Measurements from ENCODE around the gene RASGRP3.

Gene RASGRP3

GRCh38 chr2:33492399-33493134 lies 16.1 kb downstream of the RASGRP3 start:
- no peak for DNase-seq

DNA sequence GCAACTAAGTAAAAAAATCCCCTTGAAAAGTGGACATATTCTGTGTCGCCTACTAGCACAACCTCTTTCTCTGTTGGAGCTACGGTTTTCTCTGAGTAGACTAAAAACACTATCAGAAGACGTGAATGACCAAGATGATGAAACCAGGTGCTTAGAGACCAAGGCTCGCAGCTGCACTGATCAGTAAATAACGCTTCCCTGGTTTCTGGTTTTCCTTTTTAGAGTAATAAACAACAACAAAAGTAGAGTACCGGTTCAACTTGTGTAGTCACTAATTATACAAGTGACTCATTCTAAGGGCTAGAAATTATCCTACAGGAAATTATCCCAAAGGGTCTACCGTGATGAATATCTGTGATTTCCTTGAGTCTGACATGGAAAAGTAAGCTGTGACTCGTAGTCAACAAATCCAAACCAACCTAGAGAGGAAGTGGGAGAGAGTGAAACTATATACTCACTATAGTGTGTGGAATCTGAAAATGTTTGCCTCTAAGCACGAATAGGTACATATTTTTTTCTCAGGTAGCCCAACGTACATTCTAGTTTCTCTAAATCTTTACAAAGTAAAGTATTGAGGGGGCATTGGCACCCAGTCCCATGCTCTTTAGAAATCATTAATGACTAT lies 17.8 kb downstream of the RASGRP3 start:
- no peak for DNase-seq

GRCh38 chr2:33494877-33495641 lies 18.6 kb downstream of the RASGRP3 start:
- no peak for DNase-seq

DNA sequence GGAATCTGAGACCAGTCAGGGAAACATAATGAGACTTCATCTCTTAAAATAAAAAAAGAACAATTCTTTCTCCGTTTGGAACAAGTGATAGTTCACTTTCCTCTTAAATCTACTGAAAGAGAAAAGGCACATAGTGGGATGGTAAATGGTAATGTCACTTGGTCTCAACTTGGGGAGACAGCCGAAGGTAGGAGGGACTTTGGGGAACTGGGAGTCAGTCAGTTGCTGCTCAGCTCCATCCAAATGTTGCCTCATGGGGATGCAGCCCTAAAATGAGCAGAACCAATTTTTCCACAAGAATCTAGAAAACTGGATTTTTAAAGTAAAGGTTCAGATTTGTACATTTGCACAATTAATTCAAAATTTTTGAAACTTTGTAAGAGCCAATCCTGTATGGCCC lies 19.2 kb downstream of the RASGRP3 start:
- DNase-seq = no peak

- no peak for DNase-seq
Measured at GRCh38 chr2:33496150-33496549, 19.7 kb downstream of the RASGRP3 start.

DNA sequence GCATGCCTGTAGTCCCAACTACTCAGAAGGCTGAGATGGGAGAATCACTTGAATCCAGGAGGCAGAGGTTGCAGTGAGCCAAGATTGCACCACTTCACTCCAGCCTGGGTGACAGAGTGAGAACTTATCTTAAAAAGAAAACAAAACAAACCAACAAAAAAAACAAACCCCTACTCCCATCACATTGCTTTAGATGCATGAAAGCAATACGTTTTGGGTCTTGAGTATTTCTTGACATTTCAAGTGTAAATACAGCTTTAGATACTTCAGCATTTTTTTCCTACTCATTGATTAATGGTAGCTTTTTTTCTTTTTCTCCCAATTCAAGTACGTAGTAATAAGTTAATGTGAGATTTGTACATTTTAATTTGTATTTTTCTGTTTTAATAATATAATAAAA lies 20.3 kb downstream of the RASGRP3 start:
- no peak for DNase-seq

DNA sequence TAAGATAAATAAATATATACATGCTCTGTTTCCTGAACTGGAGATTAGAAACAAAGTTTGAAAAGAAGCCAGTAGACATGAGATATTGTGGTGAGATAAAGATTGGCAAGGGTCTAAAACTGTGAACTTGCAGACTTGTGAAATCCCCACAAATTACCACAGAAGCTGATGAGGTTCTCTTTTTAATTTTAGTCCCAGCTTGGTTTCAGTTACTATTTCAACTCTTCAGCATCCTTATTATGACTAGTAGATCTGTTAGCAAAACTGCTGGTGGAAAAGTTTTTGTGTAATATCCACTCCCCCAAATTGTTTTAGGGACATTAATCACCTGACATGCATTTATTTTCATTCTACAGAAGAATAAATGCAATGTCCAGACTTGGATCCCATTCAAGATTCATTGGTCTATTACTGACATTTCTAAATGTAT lies 20.8 kb downstream of the RASGRP3 start:
- DNase-seq = no peak

GRCh38 chr2:33498291-33498956 lies 22.0 kb downstream of the RASGRP3 start:
- no peak for DNase-seq

DNA sequence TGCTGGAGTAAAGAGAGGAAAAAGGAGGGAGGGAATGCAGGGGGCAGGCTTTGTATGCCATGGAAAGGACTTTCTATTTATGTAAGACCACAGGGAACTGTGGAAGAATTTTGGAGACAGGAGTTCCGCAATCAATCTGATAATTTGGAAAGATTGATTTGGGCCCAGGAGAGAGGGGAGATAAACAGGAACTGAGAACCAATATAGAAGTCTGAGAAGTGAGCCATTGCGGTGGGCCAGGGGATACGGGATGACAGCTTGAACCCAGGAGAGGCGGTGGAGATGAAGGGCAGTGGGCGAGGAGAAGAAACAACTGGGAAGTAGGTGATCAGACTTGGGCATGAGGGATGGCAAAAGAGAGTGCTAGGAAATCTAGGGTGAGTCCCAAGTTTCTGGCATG lies 23.7 kb downstream of the RASGRP3 start:
- DNase-seq = no peak

GRCh38 chr2:33502025-33502424 lies 25.6 kb downstream of the RASGRP3 start:
- no peak for DNase-seq

DNA sequence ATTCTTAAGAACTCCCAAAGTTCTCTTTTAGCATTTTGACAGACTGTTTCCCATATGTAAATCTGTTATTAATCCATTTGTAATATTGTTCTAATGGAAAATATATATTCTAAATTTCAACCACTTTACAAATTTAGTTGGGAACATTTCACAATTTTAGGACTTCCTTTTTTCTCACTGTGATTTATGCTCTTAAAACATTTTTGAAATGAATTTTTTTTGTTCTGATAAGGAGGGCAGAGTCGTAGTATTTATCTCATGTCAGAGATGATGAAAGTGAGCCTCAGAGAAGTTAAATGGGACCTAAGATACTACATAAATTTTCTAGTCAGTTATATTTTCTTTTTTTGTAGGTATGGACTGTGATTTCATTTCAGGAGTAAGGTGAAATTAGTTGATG lies 26.6 kb downstream of the RASGRP3 start:
- no peak for DNase-seq

DNA sequence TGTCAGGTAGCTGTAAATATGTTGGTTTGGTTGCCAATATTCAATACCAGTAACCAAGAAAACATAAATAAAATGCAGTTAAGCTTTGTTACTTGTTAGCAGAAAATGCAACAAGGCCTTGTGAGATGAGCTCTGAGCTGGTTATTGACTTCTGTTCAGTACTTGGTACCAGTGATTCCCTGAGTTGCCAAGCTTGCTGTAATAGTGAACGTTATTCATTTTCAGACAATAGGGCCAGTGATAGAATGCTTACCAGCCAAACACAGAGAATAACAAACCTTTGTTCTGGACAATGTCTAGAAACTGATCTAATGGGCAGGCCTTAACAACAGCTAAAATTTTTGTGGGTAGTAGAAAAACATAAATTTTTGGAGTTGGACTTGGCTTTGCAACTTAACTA lies 29.5 kb downstream of the RASGRP3 start:
- no peak for DNase-seq

GRCh38 chr2:33509908-33510585 lies 33.6 kb downstream of the RASGRP3 start:
- DNase-seq = no peak

DNA sequence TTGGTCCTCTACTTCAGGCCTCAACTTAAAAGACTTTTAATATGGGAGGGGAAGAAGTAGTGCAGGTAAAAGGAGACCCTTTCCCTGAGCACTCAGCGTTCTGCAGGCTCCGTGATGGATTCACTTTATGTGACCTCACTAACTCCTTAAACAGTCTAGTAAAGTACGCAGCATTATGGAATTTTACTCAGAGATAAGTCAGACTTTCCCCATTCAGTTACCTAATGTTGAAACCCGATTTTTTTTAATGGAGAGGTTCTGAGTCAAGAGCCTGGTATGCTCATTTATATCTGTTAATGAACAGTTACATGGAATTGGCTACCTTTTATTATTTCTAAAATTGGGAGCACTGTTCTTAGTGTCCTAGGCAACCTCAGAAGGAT lies 34.1 kb downstream of the RASGRP3 start:
- no peak for DNase-seq

DNA sequence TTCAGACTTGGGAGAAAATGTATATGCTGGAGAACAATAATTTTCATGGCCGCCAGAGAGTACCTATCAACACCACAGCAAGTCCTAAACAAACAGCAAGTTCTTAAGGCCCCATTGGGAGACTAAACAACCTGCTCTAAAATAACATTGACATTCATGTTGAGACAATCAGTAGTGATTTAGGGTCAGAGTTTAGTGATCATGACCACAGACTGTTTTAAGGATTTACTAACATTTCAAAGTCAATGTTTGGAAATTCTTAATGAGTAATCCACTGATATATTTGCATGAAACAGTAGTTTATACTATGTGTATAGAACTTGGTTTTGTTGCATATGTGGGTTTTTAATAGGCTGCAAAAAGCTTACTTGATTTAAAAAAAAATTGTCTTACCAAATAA lies 34.7 kb downstream of the RASGRP3 start:
- no peak for DNase-seq

- no peak for DNase-seq
Measured at GRCh38 chr2:33512112-33512511, 35.7 kb downstream of the RASGRP3 start.

DNA sequence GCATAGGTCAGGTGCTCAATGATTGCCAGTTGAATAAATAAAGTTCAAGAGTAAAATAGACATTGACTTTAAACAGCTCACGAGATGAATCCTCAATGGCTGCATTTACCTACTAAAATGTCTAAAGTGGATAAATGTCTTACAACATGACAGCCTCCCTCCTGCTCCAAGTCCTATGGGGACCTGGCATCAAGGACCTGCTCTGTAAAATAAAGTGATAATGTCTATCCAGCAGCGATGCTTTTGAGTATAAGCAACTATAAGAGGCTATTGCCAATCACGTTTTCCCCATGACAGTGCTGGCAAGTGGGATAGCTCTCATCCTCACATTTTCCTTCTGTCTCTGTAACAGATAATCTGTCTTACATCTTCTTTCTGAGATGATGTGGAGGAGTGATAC lies 37.0 kb downstream of the RASGRP3 start:
- no peak for DNase-seq

GRCh38 chr2:33516456-33516995 lies 40.1 kb downstream of the RASGRP3 start:
- DNase-seq = no peak

GRCh38 chr2:33518200-33518599 lies 41.8 kb downstream of the RASGRP3 start:
- no peak for DNase-seq

GRCh38 chr2:33518929-33519328 lies 42.5 kb downstream of the RASGRP3 start:
- DNase-seq = no peak

GRCh38 chr2:33521791-33522281 lies 45.4 kb downstream of the RASGRP3 start:
- DNase-seq = no peak

DNA sequence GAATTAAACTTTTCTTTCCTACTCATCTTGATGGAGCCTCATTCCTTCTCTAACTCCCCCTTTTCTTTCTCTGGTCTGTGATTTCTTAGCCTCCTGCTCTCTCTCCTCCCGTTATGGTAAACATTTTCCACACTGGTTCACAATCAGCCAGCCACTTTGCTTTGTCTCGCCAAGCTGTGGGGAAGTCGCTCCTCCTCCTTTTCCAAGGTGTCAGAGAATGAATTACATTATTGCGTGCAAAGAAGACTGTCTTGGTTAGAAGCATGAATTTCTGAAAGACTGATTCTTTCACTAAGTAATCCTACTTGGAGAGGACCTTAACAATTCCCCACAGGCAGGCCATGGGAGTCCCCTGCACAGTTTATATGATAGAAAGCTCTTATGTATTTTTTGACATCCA lies 46.1 kb downstream of the RASGRP3 start:
- DNase-seq = no peak
